IgD-negative memory B cell (primary cell): ENCODE measurements around the gene DHRS9. TPM values are rescaled to one million over a fixed set of nuclear protein-coding genes. Genes with fewer than 3 reads are reported as not detected.

ENCODE experiments used
- H3K27ac Mint-ChIP-seq, 3 donors: one replicate each; pipeline ENCODE4 v1.8.0; 2020 to 2022; ENCODE audit warnings: mild to moderate bottlenecking in 3 of 3, mixed read lengths in 3 of 3, moderate library complexity in 1 of 3
- H3K27me3 Mint-ChIP-seq: one replicate; pipeline ENCODE4 v1.8.0; 2021; ENCODE audit warnings: mixed read lengths
- H3K36me3 Mint-ChIP-seq: one replicate; pipeline ENCODE4 v1.8.0; 2020; ENCODE audit warnings: mild to moderate bottlenecking, mixed read lengths
- H3K4me1 Mint-ChIP-seq, 3 donors: one replicate each; pipeline ENCODE4 v1.8.0; 2020 to 2022; ENCODE audit warnings: mixed read lengths in 3 of 3, mild to moderate bottlenecking in 1 of 3
- H3K4me3 Mint-ChIP-seq, 4 donors: one replicate each; pipeline ENCODE4 v1.8.0; 2020 to 2022; ENCODE audit warnings: mild to moderate bottlenecking in 4 of 4, mixed read lengths in 4 of 4, moderate library complexity in 3 of 4
- H3K9me3 Mint-ChIP-seq, 3 donors: one replicate each; pipeline ENCODE4 v1.8.0; 2020 to 2021; ENCODE audit warnings: mixed read lengths in 3 of 3, mild to moderate bottlenecking in 1 of 3
- polyA plus RNA-seq: library from polyadenylated mRNA; unstranded; fragments of 300-500 nt; fragmentation: Illumina TruSeq; gene quantifications from one replicate; pipeline ENCODE4 v1.2.3, GENCODE V29; 2021

DHRS9 gene
- polyA plus RNA-seq, 1 donor from 2014 or later = 3.3 TPM

- Mint-ChIP-seq H3K27ac (no peak overlapping the region), H3K9me3 (no peaks in the 10 kb centered on the region), H3K36me3 (peaks cover 4% of the 10 kb centered on the region), H3K4me1 (peaks cover 10 to 22% (median 15%) of the 10 kb centered on the region in 3 donors), H3K27me3 (no peaks in the 10 kb centered on the region), H3K4me3 (no peak overlapping the region)
Measured at GRCh38 chr2:169077674-169078240, 8.4 kb downstream of the DHRS9 start.

- peaks cover 0 to 4% (median 4%) of the 10 kb centered on the region in 3 donors for H3K9me3 Mint-ChIP-seq
- H3K4me1 Mint-ChIP-seq = peaks cover 9 to 33% (median 10%) of the 10 kb centered on the region in 3 donors
- H3K27ac Mint-ChIP-seq = peak overlapping the region in 1 of 3 donors; percentile 91
- peak overlapping the region in 1 of 4 donors; percentile 11 for H3K4me3 Mint-ChIP-seq
- peaks cover 4% of the 10 kb centered on the region for H3K36me3 Mint-ChIP-seq
- no peaks in the 10 kb centered on the region for H3K27me3 Mint-ChIP-seq
Measured at GRCh38 chr2:169080250-169081069, 11.1 kb downstream of the DHRS9 start.

- no peak overlapping the region for H3K4me3 Mint-ChIP-seq
- H3K9me3 Mint-ChIP-seq = peaks cover 0 to 6% (median 4%) of the 10 kb centered on the region in 3 donors
- no peak overlapping the region for H3K27ac Mint-ChIP-seq
- H3K36me3 Mint-ChIP-seq = peaks cover 5% of the 10 kb centered on the region
- no peaks in the 10 kb centered on the region for H3K27me3 Mint-ChIP-seq
- peaks cover 10 to 33% (median 11%) of the 10 kb centered on the region in 3 donors for H3K4me1 Mint-ChIP-seq
Measured at GRCh38 chr2:169081551-169081950, 12.2 kb downstream of the DHRS9 start.

- no peaks in the 10 kb centered on the region for H3K27me3 Mint-ChIP-seq
- H3K4me3 Mint-ChIP-seq = peak overlapping the region in 3 of 4 donors; percentile 67 to 83 (median 72)
- H3K4me1 Mint-ChIP-seq = peaks cover 10 to 33% (median 11%) of the 10 kb centered on the region in 3 donors
- peaks cover 5% of the 10 kb centered on the region for H3K36me3 Mint-ChIP-seq
- no peak overlapping the region for H3K27ac Mint-ChIP-seq
- H3K9me3 Mint-ChIP-seq = peaks cover 0 to 6% (median 4%) of the 10 kb centered on the region in 3 donors
Measured at GRCh38 chr2:169082995-169083394, 13.6 kb downstream of the DHRS9 start.

- Mint-ChIP-seq H3K36me3 (peaks cover 2% of the 10 kb centered on the region), H3K4me1 (peaks cover 4 to 15% (median 9%) of the 10 kb centered on the region in 3 donors), H3K4me3 (no peak overlapping the region)
Measured at GRCh38 chr2:169086893-169087467, 17.6 kb downstream of the DHRS9 start.

GRCh38 chr2:169087757-169088379 lies 18.5 kb downstream of the DHRS9 start:
- H3K27me3 Mint-ChIP-seq = peaks cover 2% of the 10 kb centered on the region
- peaks cover 2% of the 10 kb centered on the region for H3K36me3 Mint-ChIP-seq
- peaks cover 0 to 6% (median 4%) of the 10 kb centered on the region in 3 donors for H3K9me3 Mint-ChIP-seq
- H3K4me3 Mint-ChIP-seq = no peak overlapping the region
- H3K4me1 Mint-ChIP-seq = peaks cover 4 to 15% (median 9%) of the 10 kb centered on the region in 3 donors
- H3K27ac Mint-ChIP-seq = no peak overlapping the region

More at GRCh38 chr2:169086893-169087467, 17.6 kb downstream of the DHRS9 start:
- Mint-ChIP-seq H3K27ac (no peak overlapping the region), H3K9me3 (peaks cover 0 to 6% (median 4%) of the 10 kb centered on the region in 3 donors), H3K27me3 (peaks cover 2% of the 10 kb centered on the region)

GRCh38 chr2:169089182-169089581 lies 19.8 kb downstream of the DHRS9 start:
- Mint-ChIP-seq H3K4me3 (no peak overlapping the region), H3K27ac (peak overlapping the region in 1 of 3 donors; percentile 28), H3K9me3 (peaks cover 0 to 7% (median 4%) of the 10 kb centered on the region in 3 donors), H3K4me1 (peaks cover 1 to 6% (median 2%) of the 10 kb centered on the region in 3 donors), H3K36me3 (peaks cover 2% of the 10 kb centered on the region), H3K27me3 (peaks cover 2% of the 10 kb centered on the region)

- Mint-ChIP-seq H3K27ac (no peak overlapping the region), H3K36me3 (peaks cover 2% of the 10 kb centered on the region), H3K9me3 (peaks cover 0 to 4% (median 0%) of the 10 kb centered on the region in 3 donors), H3K4me3 (no peak overlapping the region), H3K27me3 (peaks cover 2% of the 10 kb centered on the region), H3K4me1 (peaks cover 0 to 2% (median 1%) of the 10 kb centered on the region in 3 donors)
Measured at GRCh38 chr2:169090133-169090820, 20.9 kb downstream of the DHRS9 start.

GRCh38 chr2:169091256-169091655 lies 21.9 kb downstream of the DHRS9 start:
- peaks cover 3% of the 10 kb centered on the region for H3K36me3 Mint-ChIP-seq
- H3K4me3 Mint-ChIP-seq = no peak overlapping the region
- no peak overlapping the region for H3K27ac Mint-ChIP-seq
- H3K27me3 Mint-ChIP-seq = peaks cover 4% of the 10 kb centered on the region
- H3K4me1 Mint-ChIP-seq = peaks cover 0 to 4% (median 0%) of the 10 kb centered on the region in 3 donors
- H3K9me3 Mint-ChIP-seq = peaks cover 0 to 4% (median 0%) of the 10 kb centered on the region in 3 donors

- Mint-ChIP-seq H3K36me3 (peaks cover 1% of the 10 kb centered on the region), H3K4me3 (no peak overlapping the region), H3K9me3 (peaks cover 0 to 2% (median 0%) of the 10 kb centered on the region in 3 donors), H3K27ac (no peak overlapping the region), H3K27me3 (peaks cover 4% of the 10 kb centered on the region), H3K4me1 (peaks cover 0 to 4% (median 0%) of the 10 kb centered on the region in 3 donors)
Measured at GRCh38 chr2:169091761-169092519, 22.6 kb downstream of the DHRS9 start.

GRCh38 chr2:169093535-169093934 lies 24.2 kb downstream of the DHRS9 start:
- H3K27me3 Mint-ChIP-seq = peaks cover 4% of the 10 kb centered on the region
- no peak overlapping the region for H3K27ac Mint-ChIP-seq
- H3K4me3 Mint-ChIP-seq = no peak overlapping the region
- H3K36me3 Mint-ChIP-seq = peaks cover 1% of the 10 kb centered on the region
- H3K4me1 Mint-ChIP-seq = peaks cover 0 to 4% (median 0%) of the 10 kb centered on the region in 3 donors
- peaks cover 0 to 2% (median 0%) of the 10 kb centered on the region in 3 donors for H3K9me3 Mint-ChIP-seq

- H3K27me3 Mint-ChIP-seq = peaks cover 4% of the 10 kb centered on the region
- no peak overlapping the region for H3K27ac Mint-ChIP-seq
- H3K36me3 Mint-ChIP-seq = peaks cover 3% of the 10 kb centered on the region
- no peak overlapping the region for H3K4me3 Mint-ChIP-seq
- peaks cover 0 to 2% (median 2%) of the 10 kb centered on the region in 3 donors for H3K9me3 Mint-ChIP-seq
- peaks cover 0 to 5% (median 2%) of the 10 kb centered on the region in 3 donors for H3K4me1 Mint-ChIP-seq
Measured at GRCh38 chr2:169094676-169095075, 25.3 kb downstream of the DHRS9 start.

GRCh38 chr2:169095621-169096105 lies 26.3 kb downstream of the DHRS9 start:
- Mint-ChIP-seq H3K4me3 (peak overlapping the region in 1 of 4 donors; percentile 39), H3K9me3 (peaks cover 0 to 8% (median 2%) of the 10 kb centered on the region in 3 donors), H3K27ac (no peak overlapping the region), H3K36me3 (peaks cover 3% of the 10 kb centered on the region), H3K27me3 (peaks cover 3% of the 10 kb centered on the region), H3K4me1 (peaks cover 5 to 10% (median 7%) of the 10 kb centered on the region in 3 donors)
